NCI-H446 (cell line): ENCODE measurements around the gene SCP2.
A peak's percentile ranks its signal among the peaks of the same experiment; 100 is the strongest.
"Not testable (repeated sequence)": the region's sequence is repeated elsewhere in the genome, so short reads cannot be mapped to it uniquely, and the experiment has no call there.

Source experiments
- DNase-seq, 2 experiments: peaks; one replicate each; lab custom pipeline; 2025; lab: John Stamatoyannopoulos, UW

SCP2 gene

GRCh38 chr1:52969234-52969633, 42.2 kb downstream of the SCP2 start:
- DNase-seq, result not testable (repeated sequence)

- DNase-seq, result no peak
Measured at GRCh38 chr1:52970149-52970548, 43.1 kb downstream of the SCP2 start.

GRCh38 chr1:52973841-52974240, 46.8 kb downstream of the SCP2 start:
- DNase-seq, result no peak

- DNase-seq, result no peak
Measured at GRCh38 chr1:52976183-52977035, 49.3 kb downstream of the SCP2 start.

GRCh38 chr1:52978045-52978444, 51.0 kb downstream of the SCP2 start:
- DNase-seq, result no peak

GRCh38 chr1:52992733-52993132, 65.7 kb downstream of the SCP2 start:
- DNase-seq, result not testable (repeated sequence)

- no peak for DNase-seq
Measured at GRCh38 chr1:52994656-52995055, 67.6 kb downstream of the SCP2 start.

- no peak for DNase-seq
Measured at GRCh38 chr1:52996653-52997052, 69.6 kb downstream of the SCP2 start.

GRCh38 chr1:53001128-53001527, 74.1 kb downstream of the SCP2 start:
- no peak for DNase-seq

GRCh38 chr1:53006612-53007011, 79.5 kb downstream of the SCP2 start:
- not testable (repeated sequence) for DNase-seq

- not testable (repeated sequence) for DNase-seq
Measured at GRCh38 chr1:53010247-53010646, 83.2 kb downstream of the SCP2 start.

GRCh38 chr1:53011175-53011574, 84.1 kb downstream of the SCP2 start:
- DNase-seq, result no peak

- peak; percentile 69 to 89 for DNase-seq
Measured at GRCh38 chr1:53014791-53015507, 87.9 kb downstream of the SCP2 start.

- DNase-seq, result no peak
Measured at GRCh38 chr1:53015508-53015860, 88.4 kb downstream of the SCP2 start.

GRCh38 chr1:53016705-53017104, 89.6 kb downstream of the SCP2 start:
- no peak for DNase-seq

- DNase-seq, result no peak
Measured at GRCh38 chr1:53020588-53020987, 93.5 kb downstream of the SCP2 start.

- DNase-seq, result no peak
Measured at GRCh38 chr1:53022179-53022578, 95.1 kb downstream of the SCP2 start.

- DNase-seq, result no peak
Measured at GRCh38 chr1:53023546-53023945, 96.5 kb downstream of the SCP2 start.

- DNase-seq, result no peak
Measured at GRCh38 chr1:53024117-53024516, 97.0 kb downstream of the SCP2 start.

GRCh38 chr1:53025034-53025768, 98.1 kb downstream of the SCP2 start:
- DNase-seq, result no peak

- DNase-seq, result no peak
Measured at GRCh38 chr1:53025769-53026112, 98.7 kb downstream of the SCP2 start.

GRCh38 chr1:53026254-53026653, 99.2 kb downstream of the SCP2 start:
- DNase-seq, result no peak

GRCh38 chr1:53031732-53032131, 104.7 kb downstream of the SCP2 start:
- no peak for DNase-seq
